NCI-H69 (cell line): Measurements from ENCODE around the gene EFHC1.

ENCODE experiments used
- DNase-seq: peaks from one replicate; lab custom pipeline; 2025; lab: John Stamatoyannopoulos, UW

EFHC1 gene

GRCh38 chr6:52540286-52540902 lies 120.3 kb downstream of the EFHC1 start:
- no peak for DNase-seq

GRCh38 chr6:52541135-52541534 lies 121.0 kb downstream of the EFHC1 start:
- no peak for DNase-seq

GRCh38 chr6:52543262-52543661 lies 123.1 kb downstream of the EFHC1 start:
- DNase-seq, result no peak

DNA sequence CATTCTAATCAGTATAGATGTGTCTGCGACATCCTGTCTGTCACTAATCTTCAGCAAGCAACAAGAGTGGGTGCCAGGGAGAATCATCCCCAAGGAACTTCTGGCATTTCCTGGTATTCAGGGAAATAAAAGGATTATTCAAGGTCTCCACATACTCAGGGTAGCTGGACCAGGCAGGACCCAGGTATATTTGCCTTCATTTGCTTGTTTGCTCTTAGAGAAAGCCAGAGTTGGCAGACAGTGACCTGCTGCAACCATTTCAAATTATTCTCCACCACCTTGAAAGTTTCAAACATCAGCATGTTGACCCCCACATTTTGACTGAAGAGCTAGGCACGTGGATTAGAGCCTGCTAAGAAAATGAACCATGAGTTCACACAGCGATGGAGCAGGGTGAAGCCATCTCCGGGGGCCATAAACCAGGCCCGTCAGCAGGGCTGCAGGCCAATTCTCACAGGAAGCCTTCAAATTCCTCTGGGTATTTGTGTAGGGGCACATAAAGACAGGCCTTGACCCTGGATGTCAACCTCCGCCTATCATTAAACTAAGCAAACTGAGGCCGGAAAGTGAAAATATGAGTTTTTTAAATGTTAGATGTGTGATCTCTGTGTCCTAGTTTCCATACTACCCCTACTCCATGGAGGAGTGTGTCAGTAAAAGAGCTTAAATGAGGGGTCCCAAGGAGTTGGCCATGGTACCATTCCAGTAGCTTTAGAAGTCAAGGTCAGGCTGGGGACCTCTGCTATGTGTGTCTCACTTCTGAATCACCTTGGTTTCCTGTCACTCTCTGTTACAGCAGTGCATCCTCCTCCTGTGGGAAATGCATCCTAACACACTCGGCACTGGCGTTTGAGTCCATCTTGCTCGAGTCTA lies 123.8 kb downstream of the EFHC1 start:
- DNase-seq, result no peak

GRCh38 chr6:52544602-52545405 lies 124.7 kb downstream of the EFHC1 start:
- DNase-seq, result no peak

DNA sequence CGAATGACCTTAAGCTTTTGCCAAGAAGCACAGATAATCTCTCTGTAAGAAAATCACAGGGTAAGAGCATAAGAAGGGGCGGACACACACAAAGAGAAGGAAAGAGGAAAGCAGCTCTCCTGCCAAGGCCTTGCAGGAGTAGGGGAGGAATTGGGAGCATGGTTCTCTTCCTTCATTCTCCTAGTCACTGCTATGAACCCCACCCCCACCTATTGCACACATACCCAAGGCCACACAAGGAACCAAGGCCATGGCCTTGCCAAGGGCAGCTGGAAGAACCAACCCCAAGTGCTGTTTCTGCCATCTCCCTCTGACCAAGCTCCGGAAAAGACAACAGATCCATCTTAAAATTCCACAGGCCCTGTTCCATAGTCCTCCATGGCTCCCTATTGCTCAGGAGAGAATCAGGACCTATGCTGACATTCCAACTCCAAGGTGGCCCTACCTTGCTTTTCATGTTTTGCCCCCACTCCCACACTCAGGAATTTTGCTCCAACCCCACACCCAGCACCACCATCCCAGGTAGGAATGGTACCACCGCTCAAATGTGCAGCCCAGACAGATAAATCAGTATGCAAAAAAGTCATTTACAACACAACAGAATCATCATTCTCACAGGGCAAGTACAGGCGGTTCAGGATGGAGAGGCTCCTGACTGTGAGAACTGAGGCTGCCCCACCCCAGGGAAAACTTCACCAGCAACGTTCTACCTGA lies 125.4 kb downstream of the EFHC1 start:
- DNase-seq, result no peak

DNA sequence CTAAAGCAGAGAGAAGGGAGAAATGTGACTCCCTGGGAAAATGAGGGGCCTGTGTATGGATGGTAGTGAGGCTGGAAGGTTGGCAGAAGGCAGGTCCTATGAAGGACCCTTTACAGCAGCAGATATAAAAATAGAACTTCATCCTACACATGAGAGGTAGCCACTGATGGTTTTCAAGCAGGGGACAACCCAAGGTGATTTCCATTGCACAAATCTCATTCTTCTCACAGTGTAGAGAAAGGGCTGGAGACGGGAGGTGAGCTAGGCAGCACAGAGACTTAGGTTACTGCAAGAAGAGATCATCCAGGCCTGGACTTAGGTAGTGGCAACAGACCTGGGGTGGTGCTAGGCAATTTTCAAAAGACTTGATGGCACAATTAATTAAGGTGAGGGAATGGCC lies 126.0 kb downstream of the EFHC1 start:
- DNase-seq, result no peak

- DNase-seq, result no peak
These were observed 126.5 kb downstream of the EFHC1 start for GRCh38 chr6:52546678-52547077.

DNA sequence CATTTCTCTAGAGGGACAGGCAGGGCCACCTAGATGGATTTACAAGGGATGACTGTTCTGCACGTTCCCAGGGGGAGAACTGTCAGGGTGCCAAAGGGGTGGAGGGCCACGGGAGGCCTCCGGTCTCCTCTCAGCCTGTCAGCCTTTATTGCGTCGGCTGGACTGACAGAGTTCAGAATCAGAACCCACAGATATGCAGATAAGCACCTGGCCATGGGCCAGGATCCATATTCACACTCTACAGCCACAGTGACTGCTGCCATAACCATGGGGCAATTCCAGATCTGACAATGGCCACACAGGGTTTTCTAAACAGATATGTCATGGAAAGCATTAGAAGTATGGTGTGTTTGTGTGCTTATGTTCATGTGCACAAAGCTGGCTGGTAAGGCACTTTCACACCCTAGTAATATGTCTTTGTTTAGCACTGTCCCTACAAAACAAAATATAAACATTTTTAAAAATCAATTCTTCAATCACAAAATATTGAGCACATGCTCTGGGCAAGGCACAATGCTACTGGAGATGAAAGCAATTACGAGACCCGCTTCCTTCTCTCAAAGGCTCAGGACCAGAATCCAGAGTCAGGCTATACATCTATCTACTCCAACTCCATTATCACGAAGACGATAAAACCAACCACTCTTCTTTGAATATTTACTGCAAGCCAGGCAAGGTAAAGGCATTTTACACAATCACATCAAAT lies 127.7 kb downstream of the EFHC1 start:
- no peak for DNase-seq

DNA sequence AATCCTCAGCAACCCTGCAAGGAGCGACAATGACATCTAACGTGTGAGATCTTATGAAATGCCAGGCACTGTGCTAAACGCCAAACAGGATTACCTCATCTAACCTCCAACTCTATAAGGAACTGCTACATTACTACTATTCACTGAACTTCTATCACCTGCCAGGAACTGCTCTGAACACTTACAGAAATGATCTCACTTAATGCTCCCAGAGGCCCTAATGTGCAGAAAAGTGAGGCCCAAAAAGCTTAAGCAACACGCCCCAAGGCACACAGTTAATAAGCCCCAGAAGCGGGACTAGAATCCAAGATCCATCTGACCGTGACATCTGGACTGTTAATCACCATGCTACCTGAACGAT lies 128.2 kb downstream of the EFHC1 start:
- DNase-seq, result no peak

- no peak for DNase-seq
These were observed 128.9 kb downstream of the EFHC1 start for GRCh38 chr6:52548999-52549398.

GRCh38 chr6:52549428-52549827 lies 129.3 kb downstream of the EFHC1 start:
- peak; percentile 78 for DNase-seq

GRCh38 chr6:52550014-52550575 lies 130.0 kb downstream of the EFHC1 start:
- peak; percentile 52 for DNase-seq

GRCh38 chr6:52550870-52551269 lies 130.7 kb downstream of the EFHC1 start:
- no peak for DNase-seq

DNA sequence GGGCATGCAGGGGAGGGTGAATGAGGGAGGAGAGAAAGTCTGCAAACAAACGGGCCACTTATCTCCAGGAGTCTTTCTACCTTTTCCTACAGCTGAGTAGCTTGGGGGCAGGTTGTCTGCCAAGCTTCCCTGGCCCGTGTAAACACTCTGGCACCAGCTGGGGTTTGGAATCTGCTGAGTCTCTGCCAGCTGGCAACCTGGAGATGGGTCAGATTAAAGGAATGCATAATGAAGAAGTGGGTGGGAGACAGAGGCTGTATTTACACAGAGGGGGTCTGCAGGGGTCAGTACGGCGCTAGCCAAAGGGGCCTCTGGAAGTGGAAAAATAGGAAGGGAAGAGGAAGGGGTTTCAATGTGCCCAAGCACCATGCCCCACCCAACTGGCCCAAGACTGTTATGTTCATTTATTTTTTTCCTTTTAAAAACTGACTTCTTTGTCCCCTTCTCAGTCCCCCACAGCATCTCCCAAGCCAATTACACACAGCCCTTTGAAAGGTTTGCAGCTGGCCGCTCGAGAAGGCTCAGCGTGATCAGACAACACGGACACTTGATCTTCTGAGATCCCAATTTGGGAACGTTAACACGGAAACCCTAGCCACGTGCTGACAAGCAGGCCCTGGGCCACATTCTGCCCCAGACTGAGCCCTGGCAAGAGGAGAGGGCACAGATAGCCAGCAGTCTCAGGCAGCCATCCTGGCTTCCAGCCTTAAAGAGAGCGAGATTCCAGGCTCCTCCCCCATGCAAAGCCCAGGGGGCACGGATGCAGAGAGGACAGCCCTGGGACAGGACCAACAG lies 131.5 kb downstream of the EFHC1 start:
- peak; percentile 99 for DNase-seq

- peak; percentile 76 for DNase-seq
These were observed 132.1 kb downstream of the EFHC1 start for GRCh38 chr6:52552278-52552643.

GRCh38 chr6:52553158-52553557 lies 133.0 kb downstream of the EFHC1 start:
- peak; percentile 19 for DNase-seq

- no peak for DNase-seq
These were observed 133.6 kb downstream of the EFHC1 start for GRCh38 chr6:52553719-52554118.

- no peak for DNase-seq
These were observed 134.6 kb downstream of the EFHC1 start for GRCh38 chr6:52554684-52555280.
